Jurkat, Clone E6-1 (cell line): ENCODE measurements around the gene RBBP7. TPM values are rescaled to one million over a fixed set of nuclear protein-coding genes. Genes with fewer than 3 reads are reported as not detected.

Source experiments
- DNase-seq: peaks from one replicate; pipeline ENCODE4 v3.0.0-alpha.2; 2011; ENCODE audit warnings: low read depth, low spot score
- H3K4me3 ChIP-seq: 2 replicates; pipeline ENCODE4 v1.5.1; 2011; ENCODE audit warnings: mild to moderate bottlenecking, low read length, control low read depth, moderate library complexity
- polyA plus RNA-seq: library from polyadenylated mRNA; unstranded; fragments of >200 nt; gene quantifications from one replicate; pipeline ENCODE4 v1.2.1, GENCODE V29; 2012; ENCODE audit warnings: missing spikeins; ENCODE audit not compliant: insufficient read length, insufficient read depth

RBBP7 gene
- 238 TPM for polyA plus RNA-seq

GRCh38 chrX:16870095-16870861 is at the start of gene RBBP7:
RBBP7 (minus strand) TSS chrX:16870362; CDS start chrX:16870053, 309 bp downstream.
- peak within 1 kb of the TSS; percentile 74 for H3K4me3 ChIP-seq
- DNase-seq, result peak; percentile 77

GRCh38 chrX:16918979-16919378 is 48.8 kb upstream of the RBBP7 start:
- no peak for DNase-seq
- no peak overlapping the region for H3K4me3 ChIP-seq

GRCh38 chrX:16917120-16917519 is 47.0 kb upstream of the RBBP7 start:
- H3K4me3 ChIP-seq, result no peak overlapping the region
- DNase-seq, result no peak

GRCh38 chrX:16916561-16916960 is 46.4 kb upstream of the RBBP7 start:
- DNase-seq, result no peak
- no peak overlapping the region for H3K4me3 ChIP-seq

- no peak overlapping the region for H3K4me3 ChIP-seq
- no peak for DNase-seq
Measured at GRCh38 chrX:16914058-16914457, 43.9 kb upstream of the RBBP7 start.

GRCh38 chrX:16910376-16910775 is 40.2 kb upstream of the RBBP7 start:
- H3K4me3 ChIP-seq, result no peak overlapping the region
- DNase-seq, result no peak

- no peak overlapping the region for H3K4me3 ChIP-seq
- no peak for DNase-seq
Measured at GRCh38 chrX:16903274-16904022, 33.3 kb upstream of the RBBP7 start.

GRCh38 chrX:16897445-16897844 is 27.3 kb upstream of the RBBP7 start:
- DNase-seq, result no peak

GRCh38 chrX:16892504-16893362 is 22.6 kb upstream of the RBBP7 start:
- H3K4me3 ChIP-seq, result no peak overlapping the region
- peak; percentile 68 for DNase-seq

More at GRCh38 chrX:16897445-16897844, 27.3 kb upstream of the RBBP7 start:
- H3K4me3 ChIP-seq, result no peak overlapping the region

GRCh38 chrX:16885628-16886027 is 15.5 kb upstream of the RBBP7 start:
- DNase-seq, result no peak

GRCh38 chrX:16883487-16883804 is 13.3 kb upstream of the RBBP7 start:
- no peak for DNase-seq
- H3K4me3 ChIP-seq, result no peak overlapping the region

More at GRCh38 chrX:16885628-16886027, 15.5 kb upstream of the RBBP7 start:
- no peak overlapping the region for H3K4me3 ChIP-seq

- peak; percentile 54 for DNase-seq
- peak overlapping the region; percentile 56 for H3K4me3 ChIP-seq
Measured at GRCh38 chrX:16882702-16883486, 12.7 kb upstream of the RBBP7 start.

- no peak for DNase-seq
- H3K4me3 ChIP-seq, result peak overlapping the region; percentile 56
Measured at GRCh38 chrX:16882169-16882568, 12.0 kb upstream of the RBBP7 start.

GRCh38 chrX:16876696-16877095 is 6.5 kb upstream of the RBBP7 start:
- H3K4me3 ChIP-seq, result no peak overlapping the region
- DNase-seq, result no peak

- DNase-seq, result no peak
- no peak overlapping the region for H3K4me3 ChIP-seq
Measured at GRCh38 chrX:16874458-16875095, 4.4 kb upstream of the RBBP7 start.

GRCh38 chrX:16873106-16873505 is 2.9 kb upstream of the RBBP7 start:
- DNase-seq, result no peak
- no peak overlapping the region for H3K4me3 ChIP-seq

GRCh38 chrX:16870862-16871815 is 977 bp upstream of the RBBP7 start:
- peak overlapping the region; percentile 63 for H3K4me3 ChIP-seq
- no peak for DNase-seq
